ENCODE results near the gene ALPK1.

- no peak for TF ChIP-seq POLR2A (IDR thresholded peaks at IDR 0.05; ENCODE audit: low read length)
- no peak for TF ChIP-seq GATA1 (IDR thresholded peaks at IDR 0.05; ENCODE audit: low read depth, low read length)
Observed at GRCh38 chr4:112312610-112313239, 15.6 kb downstream of the ALPK1 start.
